Left renal pelvis (tissue), 4 donors: Measurements from ENCODE around the gene NT5DC3. TPM values are rescaled to one million over a fixed set of nuclear protein-coding genes. Genes with fewer than 3 reads are reported as not detected.

ENCODE experiments used
- DNase-seq, 4 donors: peaks; one replicate each; pipeline ENCODE4 v3.0.0-alpha.2; 2013; ENCODE audit warnings: low read depth in 4 of 4, low spot score in 3 of 4
- polyA plus RNA-seq, 4 donors: library from polyadenylated mRNA; unstranded; fragments of 120-200 nt; gene quantifications; one replicate each; pipeline ENCODE4 v1.2.1, GENCODE V29; 2013; ENCODE audit not compliant: insufficient read length in 4 of 4

Gene NT5DC3
- polyA plus RNA-seq, 4 donors = 1.9 to 6.0 (median 4.3) TPM

DNA sequence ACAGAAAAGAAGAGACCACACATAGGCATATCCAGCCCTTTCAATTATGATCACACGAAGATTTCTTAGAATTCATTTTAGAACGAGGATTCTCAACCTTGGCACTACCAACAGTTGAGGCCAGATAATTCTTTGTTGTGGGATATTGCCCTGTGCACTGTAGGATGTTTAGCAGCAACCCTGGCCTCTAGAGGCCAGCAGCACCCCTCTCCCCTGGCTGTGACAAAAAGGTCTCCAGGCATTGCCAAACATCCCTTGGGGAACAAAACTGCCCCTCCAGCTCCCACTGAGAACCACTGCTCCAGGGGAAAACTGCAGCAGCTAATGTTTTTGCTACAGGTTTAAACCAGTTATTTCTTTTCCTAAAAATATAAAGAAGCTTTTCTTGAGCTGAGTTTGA is 7.1 kb downstream of the NT5DC3 start:
- no peak for DNase-seq

DNA sequence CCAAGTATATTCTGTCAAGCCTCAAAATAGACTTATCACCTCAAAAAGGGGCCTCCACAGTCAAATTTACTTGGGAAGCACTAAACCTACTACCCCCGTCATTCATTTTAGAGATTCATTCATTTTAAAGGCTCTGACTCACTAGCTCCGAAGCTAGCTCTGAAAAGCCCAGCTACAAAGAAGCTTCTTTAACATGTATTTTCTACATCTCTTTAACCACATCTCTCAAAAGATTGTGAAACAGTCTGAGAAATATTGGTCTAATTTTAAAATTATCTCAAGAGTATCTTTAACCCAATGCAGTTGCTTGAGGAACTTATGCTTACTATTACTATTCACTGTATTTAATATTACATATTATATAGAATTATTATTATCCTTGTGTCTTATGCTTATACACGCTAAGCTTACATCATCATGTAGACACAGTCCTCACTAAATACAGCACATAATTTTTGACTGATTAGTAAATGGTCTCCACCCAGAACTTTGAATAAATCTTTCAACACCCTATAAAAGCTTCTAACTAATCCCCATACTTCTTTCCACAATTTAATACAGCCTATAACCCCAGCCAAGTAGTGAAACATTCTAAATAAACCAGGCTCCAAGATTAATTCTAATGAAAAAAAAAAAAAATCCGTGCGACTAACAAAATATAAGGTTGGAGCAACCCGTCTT is 7.8 kb downstream of the NT5DC3 start:
- DNase-seq = no peak

DNA sequence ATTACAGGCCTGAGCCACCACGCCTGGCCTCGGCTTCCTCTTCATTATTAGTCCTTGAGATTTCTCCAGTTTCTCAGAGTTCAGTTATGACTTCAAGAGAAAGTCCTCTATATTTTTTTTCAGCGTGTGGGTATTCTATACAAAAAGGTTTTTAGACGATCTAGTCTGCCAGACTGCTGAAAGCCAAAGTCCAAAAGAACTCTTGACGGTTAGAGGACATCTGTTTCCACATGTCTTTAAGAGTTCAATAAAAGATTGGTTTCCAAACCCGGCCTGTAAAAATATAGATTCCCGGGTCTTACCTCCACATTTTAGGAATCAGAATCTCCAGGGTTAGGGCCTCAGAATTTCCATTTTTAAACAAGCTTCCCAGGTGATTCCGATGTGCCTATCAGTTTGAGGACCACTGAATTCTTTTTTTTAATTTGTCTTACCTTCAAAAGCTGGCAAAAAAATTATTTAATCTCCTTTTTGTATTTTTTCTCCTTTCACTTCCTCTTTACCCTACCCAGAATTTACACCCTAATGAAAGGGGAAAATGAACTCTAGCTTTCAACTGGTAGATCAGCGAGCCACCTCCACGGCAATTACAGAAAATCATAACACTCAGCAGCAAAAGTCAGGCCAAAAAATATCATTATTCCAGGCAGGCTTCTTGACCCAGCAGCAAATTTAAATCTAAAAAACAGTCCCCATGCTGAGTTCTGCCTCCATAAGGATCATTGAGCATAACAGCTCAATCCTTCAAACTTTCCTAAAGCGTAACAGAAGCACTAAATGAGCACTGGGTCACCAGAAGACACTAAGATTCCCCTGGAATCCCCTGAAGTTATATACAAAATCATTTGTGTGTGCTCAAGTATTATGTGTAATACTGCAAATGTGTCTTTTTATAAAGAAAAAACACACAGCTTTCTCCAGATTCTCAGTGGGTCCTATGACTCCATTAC is 8.7 kb downstream of the NT5DC3 start:
- DNase-seq = no peak

DNA sequence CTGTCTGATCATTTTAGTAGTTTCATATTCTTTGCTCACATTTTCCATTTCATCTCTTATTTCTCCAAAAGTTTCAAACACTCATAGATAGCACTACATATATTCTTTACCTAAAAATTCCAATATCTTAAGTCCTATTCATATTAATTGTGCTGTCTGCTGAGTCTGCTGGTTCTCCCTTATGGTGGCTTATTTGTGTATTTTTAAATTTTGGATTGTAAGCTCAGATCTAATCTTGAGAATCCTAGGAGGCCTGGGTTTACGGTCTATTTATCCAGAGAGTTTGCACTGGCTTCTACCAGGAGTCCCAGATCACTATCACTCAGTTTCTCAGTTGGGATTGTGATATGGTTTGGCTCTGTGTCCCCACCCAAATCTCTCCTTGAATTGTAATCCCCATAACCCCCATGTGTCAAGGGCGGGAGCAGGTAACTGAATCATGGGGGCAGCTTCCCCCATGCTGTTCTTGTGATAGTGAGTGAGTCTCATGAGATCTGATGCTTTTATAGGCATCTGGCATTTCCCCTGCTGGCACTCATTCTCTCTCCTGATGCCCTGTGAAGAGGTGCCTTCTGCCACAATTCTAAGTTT is 10.2 kb downstream of the NT5DC3 start:
- no peak for DNase-seq

DNA sequence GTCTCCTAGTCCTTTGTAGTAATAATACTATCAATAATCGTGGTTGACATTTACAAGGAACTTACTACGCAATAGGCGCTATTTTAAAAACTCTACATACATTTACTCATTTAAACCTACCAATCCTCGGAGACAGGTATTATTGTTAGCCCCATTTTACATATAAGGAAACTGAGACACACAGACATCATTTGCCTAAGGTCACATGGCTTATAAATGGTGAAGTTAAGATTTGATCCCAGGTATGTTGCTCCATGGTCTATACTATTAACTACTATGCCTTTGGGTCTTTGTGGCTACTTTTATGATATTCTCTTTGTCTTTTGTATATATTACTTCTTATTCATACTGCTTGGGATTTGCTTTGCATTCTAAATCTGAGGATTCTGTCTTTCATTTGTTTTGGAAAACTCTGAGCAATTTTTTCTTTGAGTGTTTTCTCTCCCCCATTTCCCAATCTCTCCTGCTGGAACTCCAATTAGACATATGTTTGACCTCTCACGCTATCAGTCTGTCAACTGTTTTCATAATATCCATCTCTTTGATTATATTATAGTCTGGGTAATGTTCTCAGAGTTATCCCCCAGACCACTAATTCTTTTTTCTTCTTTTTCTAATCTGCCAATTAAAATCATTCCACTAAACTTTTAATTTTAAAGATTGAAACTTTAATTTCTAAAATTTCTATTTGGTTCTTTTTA is 10.9 kb downstream of the NT5DC3 start:
- no peak for DNase-seq

DNA sequence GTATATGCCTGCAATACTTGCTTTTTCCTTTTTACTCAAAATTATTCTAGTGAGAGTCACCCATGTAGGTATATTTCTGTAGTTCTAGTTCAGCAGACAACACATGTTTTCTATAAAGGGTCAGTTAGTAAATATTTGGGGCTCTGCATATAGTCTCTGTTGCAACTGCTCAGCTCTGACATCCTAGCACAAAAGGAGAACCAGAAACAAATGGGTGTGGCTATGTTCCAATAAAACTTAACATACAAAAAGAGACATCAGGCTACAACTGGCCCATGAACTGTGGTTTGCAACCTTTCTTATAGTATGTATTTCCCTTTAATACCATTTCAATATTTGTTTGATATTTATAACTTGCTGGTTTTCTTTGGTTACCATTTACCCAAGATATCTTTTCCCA is 11.9 kb downstream of the NT5DC3 start:
- no peak for DNase-seq

DNA sequence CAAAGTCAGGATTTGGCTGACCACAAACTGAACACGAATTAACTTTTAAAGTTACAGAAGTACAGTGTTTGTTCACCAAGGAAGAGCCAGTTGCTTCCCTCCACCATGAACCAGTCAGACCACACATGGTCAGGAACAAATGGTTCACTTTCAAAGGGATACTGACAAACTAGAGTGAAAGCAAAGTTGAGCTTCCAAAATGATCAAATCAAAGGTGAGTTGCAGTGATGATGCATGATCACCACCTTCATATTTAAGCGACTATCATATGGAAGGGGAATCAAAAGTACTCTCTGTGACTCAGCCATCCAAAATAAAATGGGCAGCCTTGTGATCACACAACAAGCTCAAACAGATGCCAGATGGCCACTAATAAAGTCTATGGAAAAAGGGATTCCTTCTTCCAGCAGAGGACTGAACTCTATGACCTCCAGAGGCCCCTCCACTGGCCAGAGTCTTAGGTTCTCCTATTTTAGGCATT is 13.1 kb downstream of the NT5DC3 start:
- DNase-seq = no peak

DNA sequence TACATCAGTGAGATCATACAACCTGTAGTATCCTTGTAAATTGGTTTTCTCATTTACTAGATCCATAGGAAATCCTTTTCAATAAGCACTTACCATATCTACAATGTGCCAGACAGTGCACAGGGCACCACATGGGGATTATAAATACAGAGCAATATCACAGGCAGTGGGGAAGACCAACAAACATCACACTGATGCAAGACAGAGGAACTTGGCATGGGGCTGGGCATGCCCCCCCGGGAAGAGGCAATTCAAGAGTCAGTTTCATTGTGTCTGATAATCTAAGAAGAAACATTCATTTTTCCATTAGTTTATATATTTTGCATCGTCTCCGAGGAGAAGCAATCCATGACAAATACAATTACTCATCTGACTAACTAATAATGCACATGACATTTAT is 16.2 kb downstream of the NT5DC3 start:
- no peak for DNase-seq

DNA sequence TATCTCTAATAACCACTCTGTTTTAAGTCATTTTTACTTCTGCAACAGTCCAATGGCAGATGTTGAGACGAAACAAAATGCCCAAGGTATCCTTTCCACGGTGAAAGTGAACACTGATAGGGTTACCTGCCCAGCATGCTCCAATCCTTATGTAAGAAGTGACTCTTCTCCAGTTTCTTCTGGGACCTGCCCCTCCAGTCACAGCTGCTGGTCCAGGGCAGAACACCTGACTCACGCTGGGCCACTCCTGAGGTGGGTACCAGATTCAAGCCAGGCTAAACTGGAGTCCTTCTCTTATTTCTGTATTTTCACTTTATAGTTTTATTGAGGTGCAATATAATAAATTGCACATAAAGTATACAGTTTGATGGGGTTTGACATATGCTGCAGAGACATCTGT is 16.7 kb downstream of the NT5DC3 start:
- DNase-seq = no peak

DNA sequence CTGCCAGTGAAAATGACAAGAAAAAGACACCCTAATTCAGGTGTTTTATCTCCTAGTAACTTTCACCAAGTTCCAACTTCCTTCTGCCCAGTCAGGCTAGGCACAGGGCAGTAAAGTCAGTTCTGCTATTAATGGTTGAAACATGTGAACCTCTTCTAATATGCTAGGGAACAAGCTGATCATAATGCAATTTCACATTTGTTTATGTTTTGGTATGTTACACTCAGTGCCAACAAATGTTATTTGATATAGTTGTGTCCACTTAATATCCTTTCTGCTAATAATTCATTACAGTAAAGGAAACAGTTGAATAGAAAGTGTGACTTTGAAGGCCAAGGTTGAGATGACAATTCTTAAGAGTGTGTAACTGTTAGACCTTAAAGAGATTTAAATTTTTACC is 17.2 kb downstream of the NT5DC3 start:
- DNase-seq = no peak

DNA sequence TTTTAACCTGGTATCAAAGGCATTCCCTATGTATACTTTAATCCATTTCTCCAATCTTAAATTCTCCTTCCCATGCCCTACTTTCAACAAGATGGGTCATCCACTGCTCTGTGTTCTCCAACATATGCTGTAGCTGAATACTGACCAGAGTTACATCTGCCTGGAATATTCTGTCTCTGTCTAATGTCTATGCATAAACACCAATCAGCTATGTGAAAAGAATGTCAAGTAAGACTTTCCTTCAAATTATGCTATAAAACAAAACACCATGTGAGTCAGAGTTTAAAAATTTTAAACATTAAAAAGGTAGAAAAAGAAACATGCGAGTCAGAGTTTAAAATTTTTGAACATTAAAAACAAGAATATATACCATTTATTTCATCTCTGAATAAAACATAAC is 19.3 kb downstream of the NT5DC3 start:
- no peak for DNase-seq

DNA sequence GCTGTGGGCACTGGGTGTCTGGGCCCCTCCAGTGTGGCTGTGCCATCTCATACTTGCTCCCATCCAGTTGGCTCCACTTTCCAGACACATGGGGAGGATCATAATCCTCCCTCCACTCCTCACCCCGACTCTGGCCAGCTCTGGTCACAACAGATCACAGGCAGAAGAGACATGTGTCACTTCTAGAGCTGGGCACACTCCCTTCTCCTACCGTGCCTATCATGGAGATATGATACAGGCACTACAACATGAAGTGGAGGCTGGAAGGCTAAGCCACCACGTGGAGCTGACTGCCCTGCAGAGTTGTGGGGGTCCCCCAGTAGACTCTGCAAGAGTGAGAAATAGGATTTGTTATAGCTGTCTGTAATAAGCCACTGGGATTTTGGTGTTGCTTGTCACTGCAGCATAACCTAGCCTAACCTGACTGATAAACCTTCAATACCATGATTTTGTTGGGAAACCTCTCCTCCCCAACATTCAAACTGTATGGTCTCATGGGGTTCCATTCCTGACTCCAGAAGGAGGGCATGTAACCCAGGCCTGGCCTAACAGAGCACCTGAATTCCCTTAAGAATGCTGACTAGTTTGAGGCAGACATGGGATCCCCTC is 20.0 kb downstream of the NT5DC3 start:
- DNase-seq = no peak

DNA sequence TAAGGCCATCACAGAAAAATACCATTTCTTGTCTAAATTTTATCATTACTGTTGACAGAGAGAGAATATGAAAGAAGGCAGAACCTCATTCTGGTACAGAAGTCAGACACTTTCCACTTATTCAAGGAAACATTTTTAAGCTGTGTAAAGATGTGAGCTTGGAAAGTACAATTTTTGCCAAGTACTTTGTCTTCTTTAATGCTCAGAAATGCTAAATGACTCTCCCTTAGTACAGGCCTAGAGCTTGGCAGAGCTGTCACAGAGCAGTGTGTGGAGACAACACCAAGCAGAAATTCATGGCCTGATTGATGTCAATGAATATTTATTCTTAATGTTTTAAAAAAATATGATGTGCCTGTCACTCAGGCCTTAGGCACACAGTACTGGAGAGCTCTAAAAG is 20.7 kb downstream of the NT5DC3 start:
- DNase-seq = no peak

DNA sequence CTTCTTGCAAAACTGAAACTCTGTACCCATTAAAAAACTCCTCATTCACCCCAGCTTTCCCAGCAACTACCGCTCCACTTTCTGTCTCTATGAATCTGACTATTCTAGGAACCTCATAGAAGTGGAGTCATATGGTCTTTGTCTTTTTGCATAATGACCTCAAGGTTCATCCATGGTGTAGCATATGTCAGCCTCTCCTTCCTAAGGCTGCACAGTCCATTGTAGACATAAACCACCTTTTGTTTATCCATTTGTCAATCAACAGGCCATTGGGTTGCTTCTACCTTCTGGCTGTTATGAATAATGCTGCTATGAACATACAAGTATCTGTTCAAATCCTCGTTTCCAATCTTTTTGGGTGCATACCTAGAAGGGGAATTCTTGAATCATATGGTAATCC is 21.1 kb downstream of the NT5DC3 start:
- no peak for DNase-seq

DNA sequence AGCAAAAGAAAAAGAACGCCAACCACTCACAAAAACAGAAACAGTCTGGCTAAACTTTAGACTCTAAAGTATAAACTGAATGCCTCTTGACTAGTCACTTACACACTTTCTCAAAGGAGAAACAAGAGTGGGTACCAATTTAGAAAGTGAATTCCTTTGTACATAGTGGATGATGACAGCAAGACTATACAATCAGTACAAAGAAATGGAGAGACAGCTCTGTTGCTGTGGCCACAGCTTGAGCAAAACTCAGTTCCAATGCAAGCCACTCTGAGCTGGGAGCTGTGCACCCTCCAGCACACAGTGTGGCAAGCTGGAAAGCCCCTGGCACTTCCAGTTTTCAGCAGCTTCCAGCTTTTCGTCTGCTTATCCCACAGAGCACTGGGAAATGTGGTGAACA is 21.7 kb downstream of the NT5DC3 start:
- no peak for DNase-seq

DNA sequence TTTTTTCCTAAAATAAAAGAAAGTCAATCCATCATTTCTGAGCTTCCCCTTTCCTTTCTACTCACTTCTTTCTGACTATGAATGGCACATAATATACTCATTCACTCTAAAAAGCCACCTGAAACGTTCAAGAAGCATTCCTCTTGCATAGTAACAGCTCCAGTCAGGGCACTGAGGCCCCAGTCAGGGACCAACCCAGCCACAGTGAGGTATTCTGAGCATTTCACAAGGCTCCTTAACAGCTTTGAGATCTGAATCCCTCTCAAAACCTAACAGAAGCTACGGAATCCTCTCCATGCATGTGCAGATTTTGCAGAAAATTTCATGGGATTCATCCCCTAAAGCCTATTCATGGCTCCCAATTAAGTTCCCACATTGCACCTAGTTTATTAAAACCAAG is 23.2 kb downstream of the NT5DC3 start:
- DNase-seq = no peak

DNA sequence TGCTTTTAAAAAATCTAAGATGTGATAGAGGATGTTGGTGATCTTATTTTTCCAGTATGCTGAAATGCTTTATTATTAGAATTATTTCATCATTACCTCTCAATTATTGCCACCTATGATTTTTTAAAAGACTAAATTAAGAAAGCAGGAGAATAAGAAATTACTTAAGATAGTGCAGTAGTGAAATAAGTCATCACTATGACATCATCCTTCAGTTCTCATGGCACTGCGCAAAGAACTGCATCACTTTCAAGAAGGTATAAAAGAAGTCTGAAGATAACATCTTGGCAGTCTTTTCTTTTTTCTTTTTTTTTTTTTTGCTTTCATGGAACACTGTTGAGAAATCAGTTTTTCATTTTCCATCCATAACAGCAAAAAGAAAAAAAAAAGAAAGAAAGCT is 24.4 kb downstream of the NT5DC3 start:
- DNase-seq = no peak

DNA sequence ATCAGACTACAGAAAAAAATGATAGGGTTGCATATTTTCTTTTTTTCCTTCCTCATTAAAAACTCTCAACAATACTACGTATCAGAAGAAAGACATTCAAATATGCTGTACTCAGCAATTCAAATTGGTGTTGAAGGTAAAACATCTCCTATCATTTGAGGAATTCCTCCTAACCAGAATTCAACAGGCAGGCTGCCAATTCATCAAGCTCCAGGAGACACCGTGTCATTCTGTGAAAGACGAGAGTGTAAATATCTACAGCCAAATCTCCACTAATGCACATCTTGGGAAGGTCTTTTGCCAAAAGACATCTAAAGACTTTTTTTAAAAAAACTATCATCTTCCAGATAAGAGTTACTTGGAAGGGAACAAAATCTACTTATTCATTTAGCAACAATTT is 26.6 kb downstream of the NT5DC3 start:
- DNase-seq = no peak

DNA sequence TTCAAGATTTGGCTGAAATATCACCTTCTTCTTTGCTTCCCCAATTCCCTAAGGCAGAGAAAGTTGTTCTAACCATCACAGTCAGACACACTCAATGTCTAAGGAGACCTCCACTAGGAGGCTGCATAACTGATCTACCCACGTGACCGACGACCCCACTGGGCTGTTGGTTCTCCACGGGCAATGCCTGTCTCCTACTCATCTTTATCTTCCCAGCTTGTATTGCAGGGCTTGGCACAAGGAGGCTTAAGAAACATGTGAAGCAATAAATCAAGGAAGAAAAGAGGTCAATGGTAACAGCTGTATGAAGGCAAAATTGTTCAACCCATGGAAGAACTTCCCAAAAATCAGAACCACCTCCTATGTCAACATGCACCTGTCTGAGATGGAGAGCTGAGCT is 27.1 kb downstream of the NT5DC3 start:
- DNase-seq = no peak

DNA sequence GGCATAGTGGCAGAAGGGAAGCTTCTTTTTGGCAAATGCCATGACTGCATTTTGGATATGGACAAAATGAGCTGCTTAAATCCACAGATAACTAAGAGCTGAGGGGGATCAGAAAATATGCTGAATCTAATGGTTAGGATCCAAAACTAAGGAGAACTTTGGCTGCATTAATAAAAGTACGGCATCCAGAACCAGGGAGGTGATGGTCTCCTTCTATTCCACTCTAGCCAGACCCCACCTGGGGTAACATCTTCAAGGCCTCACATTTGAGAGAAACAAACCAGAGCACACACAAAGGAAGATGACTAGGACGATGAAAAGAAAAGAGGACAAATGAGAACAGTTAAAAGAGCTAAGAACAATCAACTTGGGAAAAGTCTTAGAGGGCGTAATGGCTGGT is 27.6 kb downstream of the NT5DC3 start:
- DNase-seq = no peak

DNA sequence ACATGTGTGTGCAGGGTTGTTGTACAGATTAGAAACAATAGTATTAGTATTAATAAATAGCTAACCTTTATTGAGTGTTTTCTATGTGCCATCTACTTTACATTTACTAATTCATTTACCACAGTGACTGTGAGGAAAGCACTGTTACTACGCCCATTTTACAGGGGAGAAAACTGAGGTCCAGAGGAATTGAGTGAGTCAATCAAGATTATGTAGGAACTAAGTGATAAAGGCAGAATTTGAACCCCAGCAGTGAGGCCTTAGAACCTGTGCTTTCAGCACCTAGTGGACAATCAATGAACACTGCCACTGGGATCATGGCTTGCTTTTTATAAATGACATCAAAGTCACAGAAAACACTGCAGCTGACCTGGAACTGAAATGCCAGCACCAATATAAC is 28.2 kb downstream of the NT5DC3 start:
- no peak for DNase-seq
